Thymus (tissue), 11 donors: ENCODE measurements around the gene MORC3. TPM values are rescaled to one million over a fixed set of nuclear protein-coding genes. Genes with fewer than 3 reads are reported as not detected.
"Not testable (repeated sequence)": the region's sequence is repeated elsewhere in the genome, so short reads cannot be mapped to it uniquely, and the experiment has no call there.

Experiments
- DNase-seq, 9 donors: peaks; one replicate each; pipeline ENCODE4 v3.0.0-alpha.2; 2013; ENCODE audit warnings: low spot score in 9 of 9, low read depth in 6 of 9, missing footprints in 1 of 9
- H3K27ac ChIP-seq, 2 donors: one replicate each; pipeline ENCODE4 v1.5.1; 2013; ENCODE audit warnings: control low read depth in 1 of 2, low read depth in 1 of 2, low read length in 1 of 2, mild to moderate bottlenecking in 1 of 2, moderate library complexity in 1 of 2
- H3K27me3 ChIP-seq, 2 donors: one replicate each; pipeline ENCODE4 v1.5.1; 2013; ENCODE audit warnings: low read length in 1 of 2; ENCODE audit not compliant: control insufficient read depth in 2 of 2, insufficient read depth in 1 of 2
- H3K36me3 ChIP-seq, 2 donors: one replicate each; pipeline ENCODE4 v1.5.1; 2013; ENCODE audit warnings: low read length in 1 of 2, mild to moderate bottlenecking in 1 of 2, moderate library complexity in 1 of 2; ENCODE audit not compliant: control insufficient read depth in 2 of 2, insufficient read depth in 2 of 2
- H3K4me1 ChIP-seq, 2 donors: one replicate each; pipeline ENCODE4 v1.5.1; 2013; ENCODE audit warnings: low read length in 2 of 2; ENCODE audit not compliant: control insufficient read depth in 2 of 2, insufficient read depth in 2 of 2
- H3K4me3 ChIP-seq, 2 donors: one replicate each; pipeline ENCODE4 v1.5.1; 2013; ENCODE audit warnings: low read length in 2 of 2, control low read depth in 1 of 2, mild to moderate bottlenecking in 1 of 2
- H3K9me3 ChIP-seq, 2 donors: one replicate each; pipeline ENCODE4 v1.5.1; 2013; ENCODE audit warnings: low read length in 1 of 2, mild to moderate bottlenecking in 1 of 2; ENCODE audit not compliant: control insufficient read depth in 2 of 2, insufficient read depth in 1 of 2
- WGBS: extraction: QIAGEN DNeasy Blood & Tissue Kit; methylation state at CpG from one replicate; pipeline ENCODE4 v1.1.7; 2013; 5-methylcytosine and 5-hydroxymethylcytosine counted together
- polyA plus RNA-seq: library from polyadenylated mRNA; stranded (reverse); fragments of 200-250 nt; gene quantifications from one replicate; pipeline ENCODE4 v1.2.3, GENCODE V29; 2013
- total RNA-seq: library from RNA; stranded (reverse); fragments of 120-200 nt; gene quantifications from one replicate; pipeline ENCODE4 v1.2.4, GENCODE V29; 2013
- donor health status: healthy.

MORC3 gene
- total and polyA plus RNA-seq, 2 donors = 33.2 to 48.1 TPM

DNA sequence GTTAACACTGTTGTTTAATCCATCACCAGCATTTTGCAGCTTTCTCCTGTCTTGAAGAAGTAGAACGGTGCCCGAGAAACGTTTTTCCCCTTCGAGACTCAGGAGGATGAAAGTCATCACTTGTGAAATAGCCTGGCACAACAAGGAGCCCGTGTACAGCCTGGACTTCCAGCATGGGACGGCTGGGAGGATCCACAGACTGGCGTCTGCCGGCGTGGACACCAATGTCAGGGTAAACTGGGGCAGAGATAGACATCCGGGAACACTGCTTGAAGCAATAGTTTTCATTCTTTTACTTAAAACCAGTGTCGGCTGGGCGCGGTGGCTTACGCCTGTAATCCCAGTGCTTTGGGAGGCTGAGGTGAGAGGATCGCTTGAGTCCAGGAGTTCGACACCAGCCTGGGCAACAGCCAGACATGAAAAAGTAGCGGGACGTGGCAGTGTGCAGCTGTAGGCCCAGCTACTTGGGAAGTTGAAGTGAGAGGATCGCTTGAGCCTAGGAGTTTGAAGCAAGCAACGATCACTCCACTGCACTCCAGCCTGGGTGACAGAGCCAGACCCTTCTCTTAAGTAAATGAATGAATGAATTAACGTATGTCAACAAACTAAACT, 66.1 kb downstream of the MORC3 start:
- no peak for DNase-seq
- no peaks in the 10 kb centered on the region for H3K27me3 ChIP-seq
- peak overlapping the region in 1 of 2 donors; percentile 57 for H3K4me3 ChIP-seq
- no peaks in the 10 kb centered on the region for H3K9me3 ChIP-seq
- WGBS = 92% methylated on average over 21 of the region's 21 CpGs
- H3K27ac ChIP-seq = no peak overlapping the region
- H3K36me3 ChIP-seq = peaks cover 3% of the 10 kb centered on the region in 2 donors
- peaks cover 0 to 8% of the 10 kb centered on the region in 2 donors for H3K4me1 ChIP-seq

DNA sequence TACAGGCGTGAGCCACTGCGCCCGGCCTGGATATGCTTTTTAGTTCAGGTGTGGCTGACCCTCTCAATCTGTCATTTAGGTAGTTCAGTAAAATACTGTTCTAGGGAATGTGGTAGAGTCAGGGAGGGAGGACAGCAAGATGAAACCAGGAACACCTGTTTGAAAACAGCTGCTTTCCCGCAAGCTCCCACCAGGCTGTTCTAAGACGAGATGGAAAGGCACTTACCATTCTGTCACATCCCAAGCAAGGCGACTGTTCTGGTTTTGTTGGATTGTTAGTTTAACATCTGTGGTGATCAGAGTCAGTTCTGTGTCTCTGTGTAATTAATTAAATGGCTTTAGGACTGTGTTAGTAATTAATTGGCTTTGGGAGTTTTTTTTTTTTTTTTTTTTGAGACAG, 68.1 kb downstream of the MORC3 start:
- 96% methylated on average over 6 of the region's 6 CpGs for WGBS
- Histone ChIP-seq H3K4me3 (no peak overlapping the region), H3K4me1 (peaks cover 0 to 8% of the 10 kb centered on the region in 2 donors)

DNA sequence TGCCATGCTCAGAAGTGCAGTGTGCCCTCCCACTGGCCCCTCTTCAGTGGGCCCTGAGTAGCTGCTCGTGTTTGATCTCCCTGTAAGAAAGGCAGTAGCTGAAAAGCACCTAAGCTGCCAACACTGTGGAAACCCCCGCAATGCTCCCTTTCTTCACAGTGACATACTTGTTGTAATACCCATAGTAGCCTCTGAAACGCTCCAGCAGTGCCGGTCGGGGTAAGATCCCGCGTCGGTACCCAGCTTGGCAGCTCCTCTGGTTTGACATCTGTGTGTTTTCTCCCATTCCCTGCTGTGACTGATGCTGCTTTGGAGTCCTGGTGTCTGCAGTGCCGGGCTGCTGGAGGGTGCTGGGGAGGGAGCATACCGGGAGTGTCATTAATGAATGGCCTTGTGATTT, 68.8 kb downstream of the MORC3 start:
- Histone ChIP-seq H3K27ac (no peak overlapping the region), H3K36me3 (peaks cover 3% of the 10 kb centered on the region in 2 donors), H3K4me1 (peaks cover 0 to 8% of the 10 kb centered on the region in 2 donors), H3K4me3 (no peak overlapping the region), H3K9me3 (no peaks in the 10 kb centered on the region), H3K27me3 (no peaks in the 10 kb centered on the region)
- DNase-seq = no peak
- WGBS = 90% methylated on average over 10 of the region's 10 CpGs

More for the DNA sequence above, 68.1 kb downstream of the MORC3 start:
- no peaks in the 10 kb centered on the region for H3K27me3 ChIP-seq
- DNase-seq = no peak
- H3K36me3 ChIP-seq = peaks cover 3% of the 10 kb centered on the region in 2 donors
- no peak overlapping the region for H3K27ac ChIP-seq
- H3K9me3 ChIP-seq = no peaks in the 10 kb centered on the region

- H3K36me3 ChIP-seq = peaks cover 10 to 16% of the 10 kb centered on the region in 2 donors
- WGBS = 98% methylated on average over 5 of the region's 6 CpGs
- not testable (repeated sequence) for H3K27ac ChIP-seq, DNase-seq, H3K9me3 ChIP-seq, H3K4me1 ChIP-seq, H3K4me3 ChIP-seq, H3K27me3 ChIP-seq
These were observed 71.7 kb downstream of the MORC3 start for GRCh38 chr21:36391649-36392048.

GRCh38 chr21:36395353-36396111, 75.5 kb downstream of the MORC3 start:
- no peak overlapping the region for H3K27ac ChIP-seq
- DNase-seq = no peak
- H3K9me3 ChIP-seq = no peaks in the 10 kb centered on the region
- no peaks in the 10 kb centered on the region for H3K27me3 ChIP-seq
- peaks cover 22 to 25% of the 10 kb centered on the region in 2 donors for H3K36me3 ChIP-seq
- no peak overlapping the region for H3K4me3 ChIP-seq
- 98% methylated on average over 6 of the region's 6 CpGs for WGBS
- H3K4me1 ChIP-seq = no peaks in the 10 kb centered on the region

GRCh38 chr21:36396325-36396724, 76.3 kb downstream of the MORC3 start:
- WGBS = 97% methylated on average over 3 of the region's 3 CpGs
- H3K4me1 ChIP-seq = no peaks in the 10 kb centered on the region
- DNase-seq = no peak

DNA sequence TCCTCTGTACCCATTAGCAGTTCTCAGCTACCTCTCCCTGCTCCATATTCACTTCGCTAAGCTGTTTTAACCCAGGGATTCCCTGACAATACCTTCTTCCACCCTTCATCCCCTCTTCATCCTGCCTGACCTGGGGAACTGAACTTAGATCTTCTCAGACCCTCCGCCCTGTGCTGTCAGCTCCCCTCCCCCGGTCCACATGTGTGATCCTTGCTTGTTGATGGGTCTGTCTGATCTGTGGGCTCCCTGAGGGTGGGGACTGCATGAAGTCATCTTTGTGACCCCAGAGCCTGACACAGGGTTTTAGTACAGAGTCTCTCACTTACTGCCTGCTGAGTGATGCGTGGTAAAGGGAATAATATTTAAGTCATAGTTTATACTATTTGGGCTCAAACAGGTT, 77.0 kb downstream of the MORC3 start:
- WGBS = 98% methylated on average over 4 of the region's 4 CpGs
- H3K4me1 ChIP-seq = no peaks in the 10 kb centered on the region
- peaks cover 25 to 26% of the 10 kb centered on the region in 2 donors for H3K36me3 ChIP-seq
- peak overlapping the region in 1 of 2 donors; percentile 37 for H3K27ac ChIP-seq
- H3K4me3 ChIP-seq = no peak overlapping the region
- H3K27me3 ChIP-seq = no peaks in the 10 kb centered on the region
- no peak for DNase-seq
- H3K9me3 ChIP-seq = no peaks in the 10 kb centered on the region

More at GRCh38 chr21:36396325-36396724, 76.3 kb downstream of the MORC3 start:
- Histone ChIP-seq H3K27ac (no peak overlapping the region), H3K4me3 (no peak overlapping the region), H3K9me3 (no peaks in the 10 kb centered on the region), H3K36me3 (peaks cover 23 to 26% of the 10 kb centered on the region in 2 donors), H3K27me3 (no peaks in the 10 kb centered on the region)

DNA sequence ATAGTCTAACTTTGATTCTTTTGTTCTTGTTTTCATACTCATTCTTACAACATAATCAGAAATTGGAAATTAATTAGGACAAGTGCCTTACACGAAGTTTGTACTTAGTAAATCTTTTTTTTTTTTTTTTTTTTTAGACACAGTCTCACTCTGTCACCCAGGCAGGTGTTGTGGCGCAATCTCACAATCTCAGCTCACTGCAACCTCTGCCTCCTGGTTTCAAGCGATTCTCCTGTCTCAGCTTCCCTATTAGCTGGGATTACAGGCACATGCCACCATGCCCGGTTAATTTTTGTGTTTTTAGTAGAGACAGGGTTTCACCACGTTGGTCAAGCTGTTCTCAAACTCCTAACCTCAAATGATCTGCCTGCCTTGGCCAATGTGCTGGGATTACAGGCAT, 77.6 kb downstream of the MORC3 start:
- Histone ChIP-seq H3K9me3 (no peaks in the 10 kb centered on the region), H3K27me3 (no peaks in the 10 kb centered on the region), H3K36me3 (peaks cover 27 to 29% of the 10 kb centered on the region in 2 donors), H3K27ac (no peak overlapping the region), H3K4me3 (no peak overlapping the region), H3K4me1 (no peaks in the 10 kb centered on the region)
- no peak for DNase-seq
- WGBS = 95% methylated on average over 5 of the region's 5 CpGs

DNA sequence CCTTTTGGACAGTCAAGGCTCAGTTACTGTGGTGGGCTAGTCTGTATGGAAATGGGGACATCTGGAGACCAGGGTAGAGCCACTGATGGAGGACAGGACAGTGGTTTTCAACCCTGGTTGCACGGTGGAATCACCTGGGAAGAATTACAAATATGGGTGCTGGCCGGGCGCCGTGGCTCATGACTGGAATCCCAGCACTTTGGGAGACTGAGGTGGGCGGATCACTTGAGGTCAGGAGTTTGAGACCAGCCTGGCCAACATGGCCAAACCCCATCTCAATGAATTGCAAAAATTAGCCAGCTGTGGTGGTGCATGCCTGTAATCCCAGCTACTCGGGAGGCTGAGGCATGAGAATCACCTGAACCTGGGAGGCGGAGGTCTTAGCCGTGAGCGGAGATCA, 79.7 kb downstream of the MORC3 start:
- peaks cover 36% of the 10 kb centered on the region in 2 donors for H3K36me3 ChIP-seq
- H3K27me3 ChIP-seq, H3K9me3 ChIP-seq, H3K27ac ChIP-seq, DNase-seq, H3K4me1 ChIP-seq, H3K4me3 ChIP-seq: not testable (repeated sequence)
- over 99% methylated on average over 9 of the region's 9 CpGs for WGBS
